B cell (primary cell): ENCODE data around the gene RBM34. TPM values are rescaled to one million over a fixed set of nuclear protein-coding genes. Genes with fewer than 3 reads are reported as not detected.

Experiments
- ATAC-seq: fragments of 200-7000 bp; cut with Tn5 transposase; one replicate; pipeline ENCODE4 v1.10.0; 2021; ENCODE audit warnings: low read depth, mild to moderate bottlenecking, moderate number of reproducible peaks, moderate library complexity
- CTCF ChIA-PET: fragments of 350-600 bp; sonication (Branson Sonifier 250); formaldehyde crosslinking; loops from one replicate; lab custom pipeline; 2021; ENCODE audit warnings: antibody characterized with exemption, inconsistent platforms; lab: Charles Lee
- POLR2A ChIA-PET: fragments of 350-600 bp; sonication (Branson Sonifier 250); formaldehyde crosslinking; loops from one replicate; lab custom pipeline; 2021; ENCODE audit warnings: antibody characterized with exemption; lab: Charles Lee
- DNase-seq: peaks from one replicate; pipeline ENCODE4 v3.0.0; 2013
- H2AFZ ChIP-seq: 2 replicates; pipeline ENCODE4 v1.6.1; 2012; ENCODE audit warnings: mild to moderate bottlenecking, low read depth, low read length; ENCODE audit not compliant: insufficient read depth, poor library complexity, severe bottlenecking
- H3K27ac ChIP-seq, 2 donors: 1 replicate in 1 of 2; 2 replicates in 1 of 2; pipeline ENCODE4 v1.5.1; 2012 to 2013; ENCODE audit warnings: low read length in 2 of 2, mild to moderate bottlenecking in 2 of 2, moderate library complexity in 1 of 2
- H3K27me3 ChIP-seq, 4 experiments: fragments of 200-600 bp in 1 of 4; sonication (generic) in 1 of 4; replicated peaks in 1 of 4; 1 replicate in 2 of 4; 2 replicates in 2 of 4; pipeline versions ENCODE4 v1.6.1 to v1.7.0; 2013 to 2016; ENCODE audit warnings: low read length in 3 of 4, mild to moderate bottlenecking in 2 of 4, mixed read lengths in 1 of 4, moderate library complexity in 1 of 4; ENCODE audit not compliant: insufficient read depth in 4 of 4, control insufficient read depth in 3 of 4; ENCODE audit errors: control extremely low read depth in 1 of 4
- H3K36me3 ChIP-seq, 2 experiments: replicated peaks in 1 of 2; 1 replicate in 1 of 2; 2 replicates in 1 of 2; pipeline versions ENCODE4 v1.6.1 to v1.7.1; 2013; ENCODE audit warnings: low read length in 1 of 2; ENCODE audit not compliant: insufficient read depth in 2 of 2, control insufficient read depth in 1 of 2; ENCODE audit errors: control extremely low read depth in 1 of 2, extremely low read depth in 1 of 2
- H3K4me1 ChIP-seq, 2 donors: fragments of 200-600 bp in 1 of 2; sonication (generic) in 1 of 2; 1 replicate in 1 of 2; 2 replicates in 1 of 2; pipeline versions ENCODE4 v1.5.1 to v1.6.1; 2013 to 2017; ENCODE audit warnings: low read length in 2 of 2; ENCODE audit not compliant: control insufficient read depth in 2 of 2, insufficient read depth in 2 of 2
- H3K4me2 ChIP-seq: replicated peaks from 2 replicates; pipeline ENCODE3; 2012; ENCODE audit warnings: mild to moderate bottlenecking, low read depth, low read length; ENCODE audit not compliant: poor library complexity, severe bottlenecking
- H3K4me3 ChIP-seq, 5 experiments: fragments of 200-600 bp in 1 of 5; sonication (generic) in 1 of 5; 1 replicate in 3 of 5; 2 replicates in 2 of 5; pipeline versions ENCODE4 v1.5.1 to v1.7.0; 2011 to 2016; ENCODE audit warnings: low read length in 4 of 5, mild to moderate bottlenecking in 4 of 5, low read depth in 2 of 5, control low read depth in 1 of 5, moderate library complexity in 1 of 5; ENCODE audit not compliant: insufficient read depth in 1 of 5; ENCODE audit errors: control extremely low read depth in 1 of 5, extremely low read depth in 1 of 5
- H3K79me2 ChIP-seq: fragments of 200-600 bp; sonication (generic); one replicate; pipeline ENCODE4 v1.6.0; 2016; ENCODE audit warnings: low read length; ENCODE audit not compliant: control insufficient read depth, insufficient read depth
- H3K9ac ChIP-seq: fragments of 200-600 bp; sonication (generic); 2 replicates; pipeline ENCODE4 v1.6.1; 2017; ENCODE audit warnings: mild to moderate bottlenecking, low read length, moderate library complexity
- H3K9me3 ChIP-seq, 3 donors: one replicate each; pipeline versions ENCODE4 v1.6.1 to v1.7.1; 2013; ENCODE audit warnings: low read length in 2 of 3; ENCODE audit not compliant: control insufficient read depth in 2 of 3, insufficient read depth in 1 of 3; ENCODE audit errors: control extremely low read depth in 1 of 3
- H4K20me1 ChIP-seq: 2 replicates; pipeline ENCODE4 v1.6.0; 2012; ENCODE audit warnings: mild to moderate bottlenecking, low read length; ENCODE audit not compliant: insufficient read depth, control insufficient read depth, poor library complexity, severe bottlenecking
- H3K27ac Mint-ChIP-seq: one replicate; pipeline ENCODE4 v1.8.0; 2021; ENCODE audit warnings: mixed read lengths
- H3K27me3 Mint-ChIP-seq: one replicate; pipeline ENCODE4 v1.8.0; 2021; ENCODE audit warnings: mixed read lengths
- H3K4me1 Mint-ChIP-seq: one replicate; pipeline ENCODE4 v1.8.0; 2021; ENCODE audit warnings: mixed read lengths
- H3K4me3 Mint-ChIP-seq: one replicate; pipeline ENCODE4 v1.8.0; 2021; ENCODE audit warnings: mixed read lengths
- H3K9me3 Mint-ChIP-seq: one replicate; pipeline ENCODE4 v1.8.0; 2022; ENCODE audit warnings: mixed read lengths; ENCODE audit not compliant: insufficient read depth
- EZH2 ChIP-seq: IDR thresholded peaks from 2 replicates; pipeline ENCODE4 v1.6.1; 2012; ENCODE audit warnings: borderline replicate concordance, low read depth, mild to moderate bottlenecking, moderate library complexity, low read length; ENCODE audit not compliant: insufficient read depth, poor library complexity, severe bottlenecking
- WGBS: methylation state at CpG from one replicate; pipeline ENCODE4 v1.1.5; 2013; ENCODE audit warnings: missing lambda C conversion rate; ENCODE audit not compliant: insufficient coverage; 5-methylcytosine and 5-hydroxymethylcytosine counted together
- intact Hi-C: fragments of 100-400 bp; cut with micrococcal nuclease; formaldehyde crosslinking; loops from one replicate; pipeline ENCODE4 v1.10.0; 2022
- polyA plus RNA-seq: library from polyadenylated mRNA; depleted of rRNA; stranded (reverse); fragments of >200 nt; gene quantifications from 2 replicates; pipeline ENCODE4 v1.2.3, GENCODE V29; 2012
- total RNA-seq, 2 donors: library from RNA; stranded (reverse); fragments of 120-200 nt in 1 of 2; gene quantifications; 1 replicate in 1 of 2; 2 replicates in 1 of 2; pipeline versions ENCODE4 v1.2.3 to v1.2.4, GENCODE V29; 2013 to 2022
- TF ChIP-seq, protein P1 (sequence below): fragments of 200-600 bp; IDR thresholded peaks from one replicate; pipeline ENCODE4 v1.8.0; 2022; ENCODE audit warnings: antibody characterized with exemption, mild to moderate bottlenecking

RBM34 gene
- total and polyA plus RNA-seq, 2 donors (not counting 1 experiment from before 2014, with no cell fraction given): 24.4 to 131 TPM

- CTCF ChIA-PET: interaction anchor here (2.7 kb wide), 1 partner anchor 216 kb away, joined by 13 read pairs; no protein-coding TSS in a partner anchor
- intact Hi-C loops: no loop called here
- H3K27ac Mint-ChIP-seq: no peak overlapping the region
Observed at GRCh38 chr1:235199441-235199840, 38.4 kb upstream of the RBM34 start.

GRCh38 chr1:235190431-235190830 is 29.4 kb upstream of the RBM34 start:
- ChIA-PET POLR2A (no interaction called here), CTCF (no interaction called here)

More at GRCh38 chr1:235199441-235199840, 38.4 kb upstream of the RBM34 start:
- Histone ChIP-seq H3K4me2 (no peak overlapping the region), H3K4me1 (no peaks in the 10 kb centered on the region), H3K9ac (no peak overlapping the region), H4K20me1 (no peaks in the 10 kb centered on the region), H3K36me3 (peaks cover 9 to 22% of the 10 kb centered on the region in 2 experiments), H2AFZ (no peak overlapping the region), H3K4me3 (no peak overlapping the region), H3K9me3 (no peaks in the 10 kb centered on the region), H3K27ac (no peak overlapping the region), H3K27me3 (no peaks in the 10 kb centered on the region), H3K79me2 (no peaks in the 10 kb centered on the region)
- no peaks in the 10 kb centered on the region for H3K4me1 Mint-ChIP-seq
- no peaks in the 10 kb centered on the region for H3K27me3 Mint-ChIP-seq
- DNase-seq: no peak
- no peak overlapping the region for H3K4me3 Mint-ChIP-seq
- ATAC-seq: no peak
- no peak for TF ChIP-seq EZH2
- TF ChIP-seq, protein P1, sequence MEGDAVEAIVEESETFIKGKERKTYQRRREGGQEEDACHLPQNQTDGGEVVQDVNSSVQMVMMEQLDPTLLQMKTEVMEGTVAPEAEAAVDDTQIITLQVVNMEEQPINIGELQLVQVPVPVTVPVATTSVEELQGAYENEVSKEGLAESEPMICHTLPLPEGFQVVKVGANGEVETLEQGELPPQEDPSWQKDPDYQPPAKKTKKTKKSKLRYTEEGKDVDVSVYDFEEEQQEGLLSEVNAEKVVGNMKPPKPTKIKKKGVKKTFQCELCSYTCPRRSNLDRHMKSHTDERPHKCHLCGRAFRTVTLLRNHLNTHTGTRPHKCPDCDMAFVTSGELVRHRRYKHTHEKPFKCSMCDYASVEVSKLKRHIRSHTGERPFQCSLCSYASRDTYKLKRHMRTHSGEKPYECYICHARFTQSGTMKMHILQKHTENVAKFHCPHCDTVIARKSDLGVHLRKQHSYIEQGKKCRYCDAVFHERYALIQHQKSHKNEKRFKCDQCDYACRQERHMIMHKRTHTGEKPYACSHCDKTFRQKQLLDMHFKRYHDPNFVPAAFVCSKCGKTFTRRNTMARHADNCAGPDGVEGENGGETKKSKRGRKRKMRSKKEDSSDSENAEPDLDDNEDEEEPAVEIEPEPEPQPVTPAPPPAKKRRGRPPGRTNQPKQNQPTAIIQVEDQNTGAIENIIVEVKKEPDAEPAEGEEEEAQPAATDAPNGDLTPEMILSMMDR: no peak
- WGBS: 83% methylated on average over 4 of the region's 6 CpGs
- H3K9me3 Mint-ChIP-seq: no peaks in the 10 kb centered on the region
- POLR2A ChIA-PET: no interaction called here

More at GRCh38 chr1:235190431-235190830, 29.4 kb upstream of the RBM34 start:
- Histone ChIP-seq H3K27ac (no peak overlapping the region), H3K4me3 (no peak overlapping the region), H3K4me1 (no peaks in the 10 kb centered on the region), H4K20me1 (no peaks in the 10 kb centered on the region), H3K27me3 (no peaks in the 10 kb centered on the region), H3K36me3 (peaks cover 5 to 42% of the 10 kb centered on the region in 2 experiments), H3K9me3 (no peaks in the 10 kb centered on the region), H3K4me2 (no peak overlapping the region), H3K9ac (no peak overlapping the region), H3K79me2 (peaks cover 27% of the 10 kb centered on the region), H2AFZ (no peak overlapping the region)
- ATAC-seq (no peak), DNase-seq (no peak)
- Mint-ChIP-seq H3K4me1 (no peaks in the 10 kb centered on the region), H3K4me3 (no peak overlapping the region), H3K27me3 (no peaks in the 10 kb centered on the region), H3K9me3 (no peaks in the 10 kb centered on the region), H3K27ac (no peak overlapping the region)
- TF ChIP-seq, protein P1: no peak
- TF ChIP-seq EZH2: no peak
- intact Hi-C loops: no loop called here
